EH (cell line): ENCODE data around the gene ADGRF4.
"Not testable (repeated sequence)": the region's sequence is repeated elsewhere in the genome, so short reads cannot be mapped to it uniquely, and the experiment has no call there.

Experiments used
- DNase-seq: peaks from one replicate; pipeline ENCODE4 v3.0.0-alpha.2; 2015; ENCODE audit warnings: low read depth

Gene ADGRF4

DNA sequence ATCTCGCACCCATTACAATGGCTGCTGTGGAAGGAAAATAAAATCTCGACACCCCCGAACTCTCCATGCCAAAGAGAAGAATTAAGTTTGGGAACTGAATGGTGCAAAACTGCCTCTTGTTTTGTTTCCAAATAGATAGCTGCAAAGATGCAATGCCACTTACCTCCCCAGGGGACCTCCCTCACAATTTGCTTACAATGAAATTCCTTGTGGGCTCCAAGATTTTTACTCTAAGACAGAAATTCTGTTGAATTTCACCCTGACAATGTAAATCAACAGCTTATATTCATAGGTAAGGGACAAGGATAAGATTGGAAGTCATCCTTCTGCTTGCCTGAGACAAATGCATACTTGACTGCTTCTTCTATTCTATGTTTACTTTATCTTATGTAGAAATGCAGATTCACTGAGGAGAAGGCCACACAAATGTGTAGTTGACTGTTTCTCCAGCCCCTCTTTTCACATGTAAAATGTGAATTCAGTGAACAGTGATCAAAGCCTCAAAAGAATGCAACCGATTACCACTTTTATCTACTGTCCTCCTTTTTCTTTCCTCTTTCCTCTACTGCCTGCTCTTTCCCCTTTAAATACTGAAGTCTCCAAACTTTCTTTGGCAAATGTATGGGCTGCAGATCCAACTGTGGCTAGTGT lies 36.6 kb downstream of the ADGRF4 start:
- DNase-seq, result no peak

DNA sequence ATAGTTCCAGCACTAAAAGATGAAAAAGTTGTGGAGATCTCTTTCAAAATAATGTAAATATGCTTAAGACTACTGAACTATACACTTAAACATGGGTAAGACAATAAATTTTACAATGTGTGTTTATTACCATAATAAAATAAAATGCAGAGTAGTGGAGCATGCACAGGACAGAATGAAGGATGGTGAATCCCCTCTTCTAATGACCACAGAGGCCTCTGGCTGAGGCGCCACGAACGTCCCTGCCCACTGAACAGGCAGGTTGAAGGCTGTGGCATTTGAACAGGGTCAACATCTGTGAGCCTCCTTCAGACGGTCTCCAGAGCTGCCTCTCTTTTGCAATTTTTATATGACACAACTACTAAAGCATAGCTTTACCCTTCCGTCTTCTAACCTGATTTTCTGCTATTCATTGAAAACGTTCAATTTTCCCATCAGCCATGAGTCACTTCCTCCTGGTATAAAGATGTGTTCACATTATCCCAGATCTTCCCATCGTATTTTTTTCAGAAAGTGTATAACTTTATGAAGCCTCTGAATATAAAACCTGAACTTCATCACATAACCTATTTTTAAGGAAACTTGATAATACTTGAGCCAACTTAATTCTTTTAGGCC lies 37.8 kb downstream of the ADGRF4 start:
- no peak for DNase-seq

DNA sequence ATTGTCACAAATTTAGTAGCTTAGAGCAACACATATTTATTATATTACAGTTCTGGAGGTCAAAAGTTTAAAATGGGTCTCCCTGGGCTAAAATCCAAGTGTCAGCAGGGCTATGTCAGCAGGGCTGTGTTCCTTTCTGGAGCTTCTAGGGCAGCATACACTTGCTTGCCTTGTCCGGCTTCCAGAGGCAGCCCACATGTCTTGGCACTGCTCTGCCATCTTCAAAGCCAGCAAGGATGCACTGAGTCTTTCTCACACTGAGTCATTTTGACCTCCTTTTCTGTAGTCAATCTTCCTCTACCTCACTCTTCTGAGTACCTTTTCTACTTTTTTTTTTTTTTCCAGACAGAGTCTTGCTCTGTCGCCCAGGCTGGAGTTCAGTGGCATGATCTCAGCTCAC lies 39.0 kb downstream of the ADGRF4 start:
- DNase-seq, result no peak

DNA sequence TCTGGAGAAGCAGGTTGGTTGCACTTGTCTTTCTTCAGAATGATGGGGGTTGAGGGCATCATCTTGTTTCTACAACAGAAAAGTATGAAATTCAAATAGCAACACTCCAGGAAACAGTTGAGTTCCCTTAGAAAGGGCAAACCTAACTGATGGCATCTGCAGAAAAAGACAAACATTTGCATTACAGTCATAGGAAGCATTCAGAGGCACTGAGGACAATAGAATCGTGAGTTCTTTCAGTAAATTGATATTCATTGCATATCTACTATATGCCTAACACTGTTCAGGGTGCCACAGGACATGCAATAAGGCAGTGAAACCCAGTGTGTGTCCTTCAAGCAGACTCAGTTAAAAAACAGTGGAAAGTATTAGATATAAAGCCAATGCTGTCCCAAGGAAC lies 42.3 kb downstream of the ADGRF4 start:
- DNase-seq, result no peak

DNA sequence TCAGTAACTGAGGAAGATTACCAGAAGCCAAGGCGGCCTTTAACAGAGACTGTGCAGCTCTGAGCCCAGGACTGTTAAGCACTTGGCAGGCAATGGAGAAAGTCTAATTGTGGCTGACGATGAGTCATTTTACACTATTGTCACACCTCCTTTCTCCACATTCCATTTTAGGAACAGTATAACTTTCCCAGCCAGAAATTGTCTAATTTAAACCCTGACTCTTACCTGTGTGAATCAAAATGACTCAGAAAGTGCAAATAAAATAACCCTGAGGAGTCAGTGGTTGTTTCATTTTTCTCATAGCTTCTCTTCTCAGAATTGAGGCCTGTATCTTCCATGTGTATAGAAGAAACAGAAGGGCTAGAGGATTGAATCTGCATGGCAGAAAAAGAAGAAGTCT lies 43.4 kb downstream of the ADGRF4 start:
- DNase-seq, result peak; percentile 9

DNA sequence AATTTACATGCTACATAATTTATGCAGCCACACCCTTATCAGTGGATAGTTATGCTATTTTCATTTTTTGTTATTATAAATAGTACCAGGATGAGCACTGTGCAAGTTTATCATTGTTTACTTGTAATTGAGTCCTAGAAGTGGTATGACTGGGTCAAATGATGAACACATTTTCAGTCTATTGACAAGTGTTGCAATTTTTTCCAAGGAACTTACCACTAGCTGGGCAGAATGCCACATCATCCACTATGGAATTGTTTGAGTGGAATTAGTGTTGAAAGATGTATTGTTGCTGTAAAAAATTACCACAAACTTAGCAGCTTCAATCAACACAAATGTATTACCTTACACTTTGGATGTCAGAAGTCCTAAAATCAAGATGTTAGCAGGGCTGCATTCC lies 45.4 kb downstream of the ADGRF4 start:
- DNase-seq, result no peak

DNA sequence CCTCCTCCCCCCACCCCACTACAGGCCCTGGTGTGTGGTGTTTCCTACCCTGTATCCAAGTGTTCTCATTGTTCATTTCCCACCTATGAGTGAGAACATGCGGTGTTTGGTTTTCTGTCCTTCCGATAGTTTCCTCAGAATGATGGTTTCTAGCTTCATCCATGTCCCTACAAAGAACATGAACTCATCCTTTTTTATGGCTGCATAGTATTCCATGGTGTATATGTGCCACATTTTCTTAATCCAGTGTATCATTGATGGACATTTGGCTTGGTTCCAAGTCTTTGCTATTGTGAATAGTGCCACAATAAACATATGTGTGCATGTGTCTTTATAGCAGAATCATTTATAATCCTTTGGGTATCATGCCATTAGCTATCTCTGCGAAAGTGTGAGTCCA lies 46.9 kb downstream of the ADGRF4 start:
- not testable (repeated sequence) for DNase-seq

DNA sequence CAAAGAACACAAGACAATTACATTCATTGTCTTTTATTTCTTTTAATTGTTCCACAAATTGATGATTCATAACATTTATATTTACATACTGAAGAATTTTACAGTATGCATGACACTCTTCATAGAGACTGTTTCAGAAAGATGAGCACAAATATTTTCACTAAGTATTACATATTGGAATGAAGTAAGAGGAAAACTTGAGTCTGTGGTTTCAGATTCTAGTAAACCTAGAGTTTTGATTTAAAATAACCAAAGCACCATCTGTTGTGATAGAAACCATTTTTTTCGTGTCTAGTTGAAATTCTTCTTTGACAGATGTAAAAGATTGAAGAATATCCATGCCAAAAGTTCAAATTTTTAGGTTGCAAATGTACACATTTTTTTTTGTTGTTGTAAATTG lies 51.4 kb downstream of the ADGRF4 start:
- no peak for DNase-seq

DNA sequence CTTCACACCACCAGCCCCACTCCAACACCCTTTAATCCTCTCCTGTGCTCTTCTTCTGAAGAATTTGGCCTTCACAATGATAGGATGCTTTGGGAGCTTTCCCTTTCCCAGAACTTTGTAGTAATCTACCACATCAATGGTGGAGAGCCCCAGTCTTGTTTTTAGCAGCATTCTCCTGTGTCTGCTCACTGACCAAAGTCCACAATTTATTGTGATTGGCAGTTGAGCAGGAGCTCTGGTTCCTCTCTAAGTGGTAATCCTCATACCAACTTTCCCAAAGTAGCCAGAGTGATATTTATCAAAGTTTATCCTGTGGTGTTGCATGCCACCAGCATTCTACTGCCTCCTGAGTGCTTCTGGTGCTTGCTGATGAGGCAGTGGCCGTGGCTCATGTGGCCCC lies 54.4 kb downstream of the ADGRF4 start:
- no peak for DNase-seq

DNA sequence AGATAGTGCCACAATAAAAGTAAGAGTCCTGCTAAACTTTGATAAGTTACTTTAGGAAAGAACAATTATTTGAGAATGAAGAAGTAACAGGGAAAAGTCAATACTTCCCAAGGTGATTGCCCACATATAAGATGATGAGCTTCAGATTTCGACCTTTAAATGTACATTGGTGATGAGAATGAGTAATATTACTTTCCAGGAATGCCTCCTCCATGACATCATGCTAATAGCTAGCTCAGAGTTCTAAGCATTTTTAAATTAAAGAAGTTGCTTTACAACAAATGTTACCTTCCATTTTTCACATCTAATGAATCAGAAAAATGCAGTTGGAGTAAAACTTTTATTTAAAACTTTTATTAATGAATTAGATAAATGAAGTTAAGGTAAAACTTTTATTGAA lies 61.0 kb downstream of the ADGRF4 start:
- no peak for DNase-seq

DNA sequence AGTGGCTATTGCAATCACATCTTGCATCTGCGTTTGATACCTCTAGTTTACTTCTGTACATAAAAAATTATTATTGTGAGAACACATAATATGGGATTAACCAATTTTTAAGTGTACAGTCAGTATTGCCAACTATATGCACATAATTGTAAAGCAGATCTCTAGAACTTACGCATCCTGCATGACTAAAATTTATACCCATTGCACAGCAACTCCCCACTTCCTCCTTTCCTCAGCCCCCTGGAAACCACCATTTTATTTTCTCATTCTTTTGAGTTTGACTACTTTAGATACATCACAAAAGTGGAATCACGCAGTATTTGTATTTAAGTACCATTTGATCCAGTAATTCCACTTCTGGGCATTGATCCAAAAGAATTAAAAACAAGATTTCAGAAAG lies 64.1 kb downstream of the ADGRF4 start:
- DNase-seq, result no peak

DNA sequence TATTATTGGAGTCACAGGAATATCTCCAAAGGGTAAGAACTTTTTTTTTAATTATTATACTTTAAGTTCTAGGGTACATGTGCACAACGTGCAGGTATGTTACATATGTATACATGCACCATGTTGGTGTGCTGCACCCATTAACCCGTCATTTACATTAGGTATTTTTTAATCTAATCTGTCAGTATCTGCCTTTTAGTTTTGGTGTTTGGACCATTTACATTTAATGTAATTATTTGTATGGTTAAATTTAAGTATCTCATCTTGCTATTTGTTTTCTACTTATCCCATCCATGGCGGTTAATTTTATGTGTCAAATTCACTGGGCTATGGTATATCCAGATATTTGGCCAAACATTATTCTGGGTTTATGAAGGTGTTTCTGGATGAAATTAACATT lies 68.1 kb downstream of the ADGRF4 start:
- no peak for DNase-seq

DNA sequence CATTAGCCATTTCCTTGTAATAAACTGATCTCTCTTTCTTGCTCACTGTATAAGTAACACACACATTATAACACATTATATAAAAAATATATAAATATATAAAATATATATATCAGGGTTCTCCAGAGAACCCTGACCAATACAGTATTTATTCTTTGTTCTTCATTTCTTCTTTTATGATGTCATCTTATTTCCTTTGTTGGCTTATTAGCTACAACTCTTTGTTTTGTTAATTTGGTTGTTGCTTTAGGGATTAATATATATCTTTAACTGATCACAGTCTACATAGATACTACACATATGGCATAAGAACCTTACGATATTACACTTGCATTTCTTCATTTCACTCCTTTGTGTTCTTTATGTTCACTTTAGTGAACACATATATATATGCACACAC lies 68.7 kb downstream of the ADGRF4 start:
- DNase-seq, result no peak

DNA sequence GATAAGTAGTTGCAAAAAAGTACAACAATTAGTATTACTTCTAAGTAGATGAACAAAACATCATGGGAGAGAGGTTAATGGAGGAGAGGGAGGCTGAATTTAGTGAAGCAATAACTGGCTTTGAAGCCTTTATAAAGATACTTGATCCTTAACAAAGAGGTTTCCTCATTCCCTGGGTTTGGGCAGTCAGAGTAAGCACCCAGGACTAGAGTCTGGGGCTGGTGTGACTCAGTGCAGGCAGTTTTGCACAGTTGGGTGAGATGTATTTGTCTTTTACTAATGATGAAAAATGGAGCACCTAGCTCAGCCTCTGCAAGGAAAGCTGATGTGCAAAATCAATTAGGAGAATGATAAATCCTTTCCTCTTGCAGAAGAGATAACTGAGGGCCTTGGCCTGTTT lies 71.6 kb downstream of the ADGRF4 start:
- DNase-seq, result no peak
